Psoas muscle (tissue), 8 donors: ENCODE results near the gene PDE4D. TPM values are rescaled to one million over a fixed set of nuclear protein-coding genes. Genes with fewer than 3 reads are reported as not detected.

Experiments used
- ATAC-seq, 4 donors: fragments of 200-7000 bp; cut with Tn5 transposase; one replicate each; pipeline ENCODE4 v1.9.1; 2020; ENCODE audit warnings: moderate library complexity in 3 of 4, mild to moderate bottlenecking in 2 of 4
- DNase-seq, 2 donors: peaks; one replicate each; pipeline ENCODE4 v3.0.0-alpha.2; 2020
- H3K27ac ChIP-seq: fragments of 200-600 bp; one replicate; pipeline ENCODE4 v1.8.0; 2022
- H3K27me3 ChIP-seq, 3 donors: fragments of 200-600 bp in 1 of 3; one replicate each; pipeline versions ENCODE4 v1.6.1 to v1.8.0; 2013 to 2022; ENCODE audit warnings: low read length in 2 of 3, mild to moderate bottlenecking in 2 of 3, moderate library complexity in 1 of 3; ENCODE audit not compliant: insufficient read depth in 3 of 3
- H3K36me3 ChIP-seq, 2 donors: fragments of 200-600 bp in 1 of 2; one replicate each; pipeline versions ENCODE4 v1.6.1 to v1.8.0; 2013 to 2022; ENCODE audit warnings: low read depth in 1 of 2, mild to moderate bottlenecking in 1 of 2, moderate library complexity in 1 of 2; ENCODE audit not compliant: insufficient read depth in 1 of 2
- H3K4me1 ChIP-seq: fragments of 200-600 bp; one replicate; pipeline ENCODE4 v1.8.0; 2022
- H3K4me3 ChIP-seq: fragments of 200-600 bp; one replicate; pipeline ENCODE4 v1.8.0; 2022; ENCODE audit warnings: mild to moderate bottlenecking
- H3K9me3 ChIP-seq: fragments of 200-600 bp; one replicate; pipeline ENCODE4 v1.8.0; 2022
- WGBS, 3 donors: extraction: QIAGEN DNeasy Blood & Tissue Kit; methylation state at CpG; one replicate each; pipeline versions ENCODE4 v1.1.6 to v1.1.7; 2013; 5-methylcytosine and 5-hydroxymethylcytosine counted together
- intact Hi-C, 2 donors: fragments of 100-400 bp; cut with DNase I; formaldehyde crosslinking; loops; one replicate each; pipeline versions ENCODE4 v1.11.0 to v1.14.2; 2022
- polyA plus RNA-seq, 3 donors: library from polyadenylated mRNA; stranded (reverse); fragments of 200-250 nt; gene quantifications; one replicate each; pipeline ENCODE4 v1.2.3, GENCODE V29; 2013
- total RNA-seq, 4 donors: library from RNA; stranded (reverse); fragmentation: NEBNext Ultra II Directional in 2 of 4; extraction: Animal tissue kit (Norgen Biotek cat#: 25700) in 2 of 4; gene quantifications; one replicate each; pipeline versions ENCODE4 v1.2.1 to v1.2.4, GENCODE V29; 2021 to 2023
- TF ChIP-seq, protein P1 (sequence below): fragments of 200-600 bp; IDR thresholded peaks from one replicate; pipeline ENCODE4 v1.8.0; 2022; ENCODE audit warnings: antibody characterized with exemption
- donor health status: healthy with polysubstance abuse.
- donor health status: DM: no; HTN: no; CAD: no; lungs with moderate emphysema.
- donor health status: Bipolar disorder and iron deficiency.
- donor health status: healthy.
- donor health status: DM: yes; HTN: yes; CAD: no.
- donor health status: DM: no; HTN: no; CAD: no.
- donor health status: DM: no; HTN: no; CAD: no.
- donor health status: DM: yes; HTN: yes; CAD: no.

PDE4D gene
- total and polyA plus RNA-seq, 7 donors = 42.6 to 283 (median 88.7) TPM

DNA sequence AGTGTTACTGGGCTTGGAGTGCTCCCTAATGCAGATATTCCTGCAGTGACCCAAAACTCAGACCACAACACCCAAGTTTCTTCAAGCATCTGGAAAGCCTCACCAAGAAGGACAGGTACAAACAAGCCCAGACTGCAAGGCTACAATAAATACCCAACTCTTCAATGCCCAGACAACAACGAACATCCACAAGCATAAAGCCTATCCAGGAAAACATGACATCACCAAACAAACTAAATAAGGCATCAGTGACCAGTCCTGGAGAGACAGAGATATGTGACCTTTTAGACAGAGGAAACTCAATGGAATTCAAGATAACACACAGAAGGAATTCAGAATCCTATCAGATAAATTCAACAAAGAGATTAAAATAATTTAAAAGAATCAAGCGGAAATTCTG lies 605.6 kb downstream of the PDE4D start:
- Histone ChIP-seq H3K4me1 (peaks cover 25% of the 10 kb centered on the region), H3K36me3 (no peaks in the 10 kb centered on the region), H3K27ac (peak overlapping the region; percentile 39), H3K9me3 (no peaks in the 10 kb centered on the region), H3K27me3 (no peaks in the 10 kb centered on the region), H3K4me3 (no peak overlapping the region)
- no peak for ATAC-seq
- TF ChIP-seq, protein P1, sequence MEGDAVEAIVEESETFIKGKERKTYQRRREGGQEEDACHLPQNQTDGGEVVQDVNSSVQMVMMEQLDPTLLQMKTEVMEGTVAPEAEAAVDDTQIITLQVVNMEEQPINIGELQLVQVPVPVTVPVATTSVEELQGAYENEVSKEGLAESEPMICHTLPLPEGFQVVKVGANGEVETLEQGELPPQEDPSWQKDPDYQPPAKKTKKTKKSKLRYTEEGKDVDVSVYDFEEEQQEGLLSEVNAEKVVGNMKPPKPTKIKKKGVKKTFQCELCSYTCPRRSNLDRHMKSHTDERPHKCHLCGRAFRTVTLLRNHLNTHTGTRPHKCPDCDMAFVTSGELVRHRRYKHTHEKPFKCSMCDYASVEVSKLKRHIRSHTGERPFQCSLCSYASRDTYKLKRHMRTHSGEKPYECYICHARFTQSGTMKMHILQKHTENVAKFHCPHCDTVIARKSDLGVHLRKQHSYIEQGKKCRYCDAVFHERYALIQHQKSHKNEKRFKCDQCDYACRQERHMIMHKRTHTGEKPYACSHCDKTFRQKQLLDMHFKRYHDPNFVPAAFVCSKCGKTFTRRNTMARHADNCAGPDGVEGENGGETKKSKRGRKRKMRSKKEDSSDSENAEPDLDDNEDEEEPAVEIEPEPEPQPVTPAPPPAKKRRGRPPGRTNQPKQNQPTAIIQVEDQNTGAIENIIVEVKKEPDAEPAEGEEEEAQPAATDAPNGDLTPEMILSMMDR = no peak
- 72 to 77% (median 77%) methylated on average over 2 of the region's 2 CpGs for WGBS, 3 donors
- no peak for DNase-seq
- intact Hi-C loops = no loop called here

DNA sequence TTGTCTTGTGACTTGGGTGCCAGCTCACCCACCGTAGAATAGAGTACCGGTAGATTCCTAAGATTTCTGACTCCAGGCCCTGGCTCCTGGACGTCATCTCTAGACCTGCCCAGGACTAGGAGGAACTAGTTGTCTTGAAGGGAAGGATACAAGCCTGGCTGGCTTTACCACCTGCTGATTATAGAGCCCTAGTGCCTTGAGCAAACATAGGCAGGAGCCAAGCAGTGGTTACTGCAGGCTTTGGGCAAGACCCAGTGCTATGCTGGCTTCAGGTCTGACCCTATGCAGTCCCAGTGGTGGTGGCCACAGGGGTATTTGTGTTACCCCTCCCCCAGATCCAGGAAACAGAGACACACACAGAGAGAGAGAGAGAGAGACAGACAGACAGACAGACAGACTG lies 606.2 kb downstream of the PDE4D start:
- 61 to 89% (median 65%) methylated on average over 3 of the region's 3 CpGs for WGBS, 3 donors
- no peak overlapping the region for H3K4me3 ChIP-seq
- no peaks in the 10 kb centered on the region for H3K27me3 ChIP-seq
- intact Hi-C loops = no loop called here
- TF ChIP-seq, protein P1 = no peak
- no peak for DNase-seq
- peaks cover 22% of the 10 kb centered on the region for H3K4me1 ChIP-seq
- peak overlapping the region; percentile 39 for H3K27ac ChIP-seq
- no peaks in the 10 kb centered on the region for H3K36me3 ChIP-seq
- no peaks in the 10 kb centered on the region for H3K9me3 ChIP-seq
- peak; percentile 20 to 31 (median 26) for ATAC-seq

DNA sequence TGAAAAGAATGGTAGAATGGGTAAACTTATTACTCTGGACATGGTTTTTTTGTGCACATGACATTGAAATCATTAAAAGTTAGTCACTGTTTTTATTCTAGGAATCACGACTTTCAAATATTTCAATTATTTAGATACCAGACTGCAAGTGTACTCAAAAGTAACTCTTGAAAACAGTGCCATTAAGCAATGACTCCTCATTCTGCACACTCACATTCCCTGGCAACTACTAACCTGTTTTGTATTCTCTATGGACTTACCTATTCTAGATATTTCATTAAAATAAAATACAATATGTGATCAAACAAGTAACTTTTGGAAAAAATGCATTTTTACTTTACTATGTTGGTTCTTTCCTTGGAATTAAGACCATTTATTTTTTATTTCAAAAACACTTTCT lies 607.0 kb downstream of the PDE4D start:
- Histone ChIP-seq H3K27ac (no peak overlapping the region), H3K27me3 (no peaks in the 10 kb centered on the region), H3K36me3 (no peaks in the 10 kb centered on the region), H3K4me1 (peaks cover 30% of the 10 kb centered on the region), H3K4me3 (no peak overlapping the region), H3K9me3 (no peaks in the 10 kb centered on the region)
- intact Hi-C loops = no loop called here
- no peak for ATAC-seq
- WGBS, 3 donors = 67 to 92% (median 69%) methylated on average over 1 of the region's 1 CpG
- no peak for DNase-seq
- TF ChIP-seq, protein P1 = no peak

DNA sequence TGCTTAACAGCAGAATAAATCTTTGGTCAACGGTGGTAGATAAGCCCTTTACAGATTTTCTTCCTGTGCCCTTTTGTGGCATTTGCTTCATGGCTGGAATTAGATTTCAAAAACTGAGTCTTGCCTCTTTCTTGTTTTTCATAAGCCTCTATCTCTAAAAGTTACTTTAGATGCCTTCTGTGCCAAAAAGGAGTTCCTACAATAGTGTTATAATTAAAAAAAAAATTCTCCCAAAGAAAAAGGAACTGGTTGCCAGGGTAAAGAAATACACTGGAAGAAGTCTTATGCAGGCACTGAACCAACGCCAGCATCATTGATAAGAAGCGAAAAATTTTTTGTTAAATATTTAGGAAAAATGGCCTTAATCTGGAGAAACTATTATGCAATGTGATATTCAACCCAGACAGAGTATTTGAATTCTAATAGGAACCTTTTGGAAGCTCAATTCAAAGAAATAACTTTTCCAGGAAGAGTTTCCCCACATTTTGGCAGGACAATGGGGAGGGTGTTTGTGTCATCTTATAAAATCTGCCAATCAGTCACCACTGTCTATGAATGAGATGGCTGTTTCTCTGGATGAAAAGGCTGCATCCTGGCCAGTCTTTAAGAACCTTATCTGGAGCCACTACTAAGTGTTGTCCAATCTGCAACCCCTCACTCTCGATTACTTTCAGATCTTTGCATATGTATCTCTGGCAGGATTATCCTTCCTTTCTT lies 608.1 kb downstream of the PDE4D start:
- 73 to 82% (median 82%) methylated on average over 4 of the region's 4 CpGs for WGBS, 3 donors
- no peaks in the 10 kb centered on the region for H3K36me3 ChIP-seq
- ATAC-seq (peak in 3 of 4 donors; percentile 50 to 56 (median 51)), DNase-seq (no peak)
- TF ChIP-seq, protein P1 = no peak
- intact Hi-C loops = no loop called here
- no peaks in the 10 kb centered on the region for H3K9me3 ChIP-seq
- H3K4me3 ChIP-seq = no peak overlapping the region
- H3K4me1 ChIP-seq = peaks cover 40% of the 10 kb centered on the region
- H3K27me3 ChIP-seq = no peaks in the 10 kb centered on the region
- peak overlapping the region; percentile 25 for H3K27ac ChIP-seq

DNA sequence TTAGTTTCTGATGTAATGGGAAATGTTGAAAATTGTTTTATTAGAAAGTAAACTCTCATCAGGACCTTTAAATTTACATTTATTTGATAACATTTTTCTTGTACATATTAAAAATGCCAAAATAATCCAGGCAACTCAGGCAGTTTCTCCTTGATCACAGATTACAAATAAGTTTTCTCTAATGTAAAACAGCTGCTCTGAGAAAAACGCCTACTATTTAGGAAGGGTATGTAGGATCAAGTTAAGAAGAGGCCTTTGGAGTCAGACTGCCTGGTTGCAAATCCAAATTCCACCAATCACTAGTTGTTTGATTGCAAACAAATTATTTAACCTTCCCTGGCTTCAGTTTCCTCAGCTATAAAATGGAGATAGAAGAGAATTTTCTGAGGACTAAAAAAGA lies 610.8 kb downstream of the PDE4D start:
- no peaks in the 10 kb centered on the region for H3K9me3 ChIP-seq
- peaks cover 51% of the 10 kb centered on the region for H3K4me1 ChIP-seq
- H3K4me3 ChIP-seq = no peak overlapping the region
- WGBS, 3 donors = 61 to 69% (median 63%) methylated on average over 1 of the region's 1 CpG
- intact Hi-C loops = no loop called here
- TF ChIP-seq, protein P1 = no peak
- ATAC-seq = no peak
- H3K27me3 ChIP-seq = no peaks in the 10 kb centered on the region
- H3K27ac ChIP-seq = no peak overlapping the region
- no peaks in the 10 kb centered on the region for H3K36me3 ChIP-seq
- DNase-seq = no peak
